ENCODE measurements around the gene IMPA2. TPM values are rescaled to one million over a fixed set of nuclear protein-coding genes. Genes with fewer than 3 reads are reported as not detected.

The IMPA2 gene
- total RNA-seq, 1 donor from 2014 or later, result 41.9 TPM

DNA sequence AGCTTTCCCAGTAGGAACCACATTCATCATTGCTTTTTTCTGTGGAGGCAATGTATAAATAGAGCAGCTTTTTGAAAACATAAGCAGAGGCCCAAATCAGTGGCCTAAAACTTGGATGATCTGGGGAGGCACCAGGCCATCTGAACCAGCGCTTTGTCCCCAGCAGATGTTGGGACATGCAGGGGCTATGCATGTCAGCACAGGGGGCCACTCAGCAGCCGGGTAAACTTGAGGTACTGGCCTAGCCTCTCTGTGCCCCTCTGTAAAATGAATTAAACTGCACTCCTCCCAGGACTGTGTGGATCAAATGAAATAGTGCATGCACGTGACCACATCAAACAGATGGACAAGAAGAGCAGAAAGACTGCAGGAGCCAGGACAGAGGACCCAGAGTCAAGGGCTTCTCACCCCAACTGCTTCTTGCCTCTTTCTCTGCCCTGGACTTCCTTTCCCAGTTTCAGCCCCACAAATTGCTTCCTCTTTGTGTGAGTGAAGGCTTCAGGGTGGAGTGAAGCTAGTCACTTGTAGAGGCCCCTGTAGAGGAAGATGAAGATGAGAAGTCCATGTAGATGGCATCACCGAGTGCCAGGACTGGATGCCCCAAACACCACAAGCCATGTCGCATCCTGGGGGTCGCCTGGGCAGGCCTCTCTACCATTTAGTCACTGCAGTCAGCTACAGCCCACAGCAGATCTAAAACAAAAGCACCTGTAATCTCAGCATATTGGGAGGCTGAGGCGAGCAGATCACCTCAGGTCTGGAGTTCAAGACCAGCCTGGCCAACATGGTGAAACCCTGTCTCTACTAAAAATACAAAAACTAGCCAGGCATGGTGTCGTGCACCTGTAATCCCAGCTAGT is 53.2 kb downstream of the IMPA2 start:
- no peak overlapping the region for H3K4me3 Mint-ChIP-seq
- Histone ChIP-seq H2AFZ (replicated peaks) (no peak overlapping the region), H3K9me3 (ENCODE audit: low read depth) (no peaks in the 10 kb centered on the region), H3K4me1 (no peaks in the 10 kb centered on the region), H3K27me3 (peaks cover 25% of the 10 kb centered on the region), H3K4me3 (no peak overlapping the region), H3K36me3 (peaks cover 4% of the 10 kb centered on the region), H3K79me2 (ENCODE audit: low read depth) (no peaks in the 10 kb centered on the region), H3F3A (ENCODE audit: low read depth) (peaks cover 5% of the 10 kb centered on the region), H3K9ac (no peak overlapping the region), H4K20me1 (ENCODE audit: low read depth) (no peaks in the 10 kb centered on the region), H3K4me2 (no peak overlapping the region), H3K27ac (no peak overlapping the region)
- no peak overlapping the region for H3K27ac Mint-ChIP-seq
- H3K9me3 Mint-ChIP-seq, result no peaks in the 10 kb centered on the region
- peaks cover 10% of the 10 kb centered on the region for H3K36me3 Mint-ChIP-seq
- TF ChIP-seq EZH2 (IDR thresholded peaks at IDR 0.05), result no peak
- no peak for TF ChIP-seq EZH2phosphoT487 (IDR thresholded peaks at IDR 0.05)
- TF ChIP-seq CTCF (IDR thresholded peaks at IDR 0.05), result no peak
- peaks cover 14% of the 10 kb centered on the region for H3K27me3 Mint-ChIP-seq (ENCODE audit: insufficient read depth, low read depth)
- H3K4me1 Mint-ChIP-seq, result no peaks in the 10 kb centered on the region
- no peak for DNase-seq (ENCODE audit: low spot score)

GRCh38 chr18:12035481-12035880 is 54.2 kb downstream of the IMPA2 start:
- TF ChIP-seq EZH2 (IDR thresholded peaks at IDR 0.05), result no peak
- TF ChIP-seq EZH2phosphoT487 (IDR thresholded peaks at IDR 0.05), result no peak
- no peak for TF ChIP-seq CTCF (IDR thresholded peaks at IDR 0.05)
- Mint-ChIP-seq H3K4me3 (no peak overlapping the region), H3K9me3 (no peaks in the 10 kb centered on the region), H3K36me3 (peaks cover 9% of the 10 kb centered on the region), H3K27ac (no peak overlapping the region), H3K4me1 (no peaks in the 10 kb centered on the region), H3K27me3 (ENCODE audit: insufficient read depth, low read depth) (peaks cover 14% of the 10 kb centered on the region)
- Histone ChIP-seq H3K9me3 (ENCODE audit: low read depth) (no peaks in the 10 kb centered on the region), H3K79me2 (ENCODE audit: low read depth) (no peaks in the 10 kb centered on the region), H3K4me2 (no peak overlapping the region), H2AFZ (replicated peaks) (no peak overlapping the region), H3F3A (ENCODE audit: low read depth) (peaks cover 5% of the 10 kb centered on the region), H3K27ac (no peak overlapping the region), H3K4me3 (no peak overlapping the region), H3K4me1 (no peaks in the 10 kb centered on the region), H3K9ac (no peak overlapping the region), H3K36me3 (peaks cover 4% of the 10 kb centered on the region), H3K27me3 (peaks cover 31% of the 10 kb centered on the region), H4K20me1 (ENCODE audit: low read depth) (no peaks in the 10 kb centered on the region)
- no peak for DNase-seq (ENCODE audit: low spot score)

- no peak for DNase-seq (ENCODE audit: low spot score)
- no peaks in the 10 kb centered on the region for H3K4me1 Mint-ChIP-seq
- H3K4me2 ChIP-seq, result no peak overlapping the region
- H3K36me3 ChIP-seq, result peaks cover 4% of the 10 kb centered on the region
- H3K4me3 ChIP-seq, result no peak overlapping the region
- H3K4me3 Mint-ChIP-seq, result no peak overlapping the region
- H3K9me3 Mint-ChIP-seq, result no peaks in the 10 kb centered on the region
- no peaks in the 10 kb centered on the region for H3K4me1 ChIP-seq
- H3K27me3 Mint-ChIP-seq (ENCODE audit: insufficient read depth, low read depth), result peaks cover 14% of the 10 kb centered on the region
- H3K27ac ChIP-seq, result no peak overlapping the region
- H3K27ac Mint-ChIP-seq, result no peak overlapping the region
- no peaks in the 10 kb centered on the region for H4K20me1 ChIP-seq (ENCODE audit: low read depth)
- H3K79me2 ChIP-seq (ENCODE audit: low read depth), result no peaks in the 10 kb centered on the region
- TF ChIP-seq CTCF (IDR thresholded peaks at IDR 0.05), result no peak
- H3K27me3 ChIP-seq, result peaks cover 34% of the 10 kb centered on the region
- H2AFZ ChIP-seq (replicated peaks), result no peak overlapping the region
- H3K9ac ChIP-seq, result no peak overlapping the region
- H3K36me3 Mint-ChIP-seq, result peaks cover 5% of the 10 kb centered on the region
- H3F3A ChIP-seq (ENCODE audit: low read depth), result peaks cover 5% of the 10 kb centered on the region
- H3K9me3 ChIP-seq (ENCODE audit: low read depth), result no peaks in the 10 kb centered on the region
These were observed 55.0 kb downstream of the IMPA2 start for GRCh38 chr18:12036201-12036751.

Measured in neural progenitor cell (in vitro differentiated cells).